Esophagus muscularis mucosa (tissue), 4 donors: ENCODE data around the gene VPS13D. TPM values are rescaled to one million over a fixed set of nuclear protein-coding genes. Genes with fewer than 3 reads are reported as not detected.

Source experiments
- DNase-seq: peaks from one replicate; pipeline ENCODE4 v3.0.0-alpha.2; 2017; ENCODE audit errors: extremely low spot score
- H3K27ac ChIP-seq, 4 donors: fragments of 200-600 bp; sonication (generic); replicated peaks in 1 of 4; 1 replicate in 3 of 4; 2 replicates in 1 of 4; pipeline ENCODE4 v1.5.1; 2016 to 2019; ENCODE audit warnings: mild to moderate bottlenecking in 1 of 4
- H3K27me3 ChIP-seq, 4 donors: fragments of 200-600 bp; sonication (generic); one replicate each; pipeline versions ENCODE4 v1.5.1 to v1.6.0; 2016 to 2019
- H3K36me3 ChIP-seq, 4 donors: fragments of 200-600 bp; sonication (generic); one replicate each; pipeline ENCODE4 v1.5.1; 2016 to 2019
- H3K4me1 ChIP-seq, 4 donors: fragments of 200-600 bp; sonication (generic); one replicate each; pipeline ENCODE4 v1.5.1; 2016 to 2019
- H3K4me3 ChIP-seq, 4 donors: fragments of 200-600 bp; sonication (generic); 1 replicate in 2 of 4; 2 replicates in 2 of 4; pipeline ENCODE4 v1.5.1; 2016 to 2019; ENCODE audit warnings: mild to moderate bottlenecking in 4 of 4, moderate library complexity in 1 of 4
- H3K9me3 ChIP-seq, 4 donors: fragments of 200-600 bp; sonication (generic); 1 replicate in 3 of 4; 2 replicates in 1 of 4; pipeline ENCODE4 v1.5.1; 2016 to 2019
- CTCF ChIP-seq, 3 experiments: fragments of 200-600 bp in 2 of 3; fragments of 450-650 bp in 1 of 3; sonication (generic) in 2 of 3; IDR thresholded peaks; one replicate each; pipeline ENCODE4 v1.5.1; 2017 to 2019; ENCODE audit warnings: antibody characterized with exemption in 3 of 3, mild to moderate bottlenecking in 2 of 3, moderate library complexity in 1 of 3
- EP300 ChIP-seq: sonication (generic); formaldehyde crosslinking; IDR thresholded peaks from one replicate; pipeline ENCODE4 v1.6.1; 2017; ENCODE audit warnings: antibody characterized with exemption
- POLR2A ChIP-seq: fragments of 450-650 bp; IDR thresholded peaks from one replicate; pipeline ENCODE4 v1.6.1; 2017; ENCODE audit warnings: antibody characterized with exemption, moderate library complexity, mild to moderate bottlenecking, low read depth
- POLR2AphosphoS5 ChIP-seq, 2 donors: sonication (generic); formaldehyde crosslinking; IDR thresholded peaks; one replicate each; pipeline ENCODE4 v1.6.1; 2017; ENCODE audit warnings: antibody characterized with exemption in 2 of 2
- WGBS: methylation state at CpG from one replicate; pipeline ENCODE4 v1.1.5; 2018; 5-methylcytosine and 5-hydroxymethylcytosine counted together
- intact Hi-C: fragments of 100-400 bp; cut with DNase I; formaldehyde crosslinking; loops from one replicate; pipeline ENCODE4 v1.15.1; 2023
- total RNA-seq, 4 donors: library from RNA; depleted of rRNA; stranded (reverse); fragments of >200 nt; gene quantifications; one replicate each; pipeline versions ENCODE4 v1.1.0 to v1.2.1, GENCODE V29; 2016

VPS13D gene
- total RNA-seq, 4 donors from 2014 or later, result 67.8 to 93.3 (median 85.4) TPM

GRCh38 chr1:12436817-12437599 lies 207.2 kb downstream of the VPS13D start:
- Histone ChIP-seq H3K27ac (peak overlapping the region in 3 of 4 donors; percentile 27 to 83 (median 68)), H3K4me3 (no peak overlapping the region), H3K27me3 (no peaks in the 10 kb centered on the region), H3K36me3 (peaks cover 0 to 16% (median 8%) of the 10 kb centered on the region in 4 donors), H3K9me3 (no peaks in the 10 kb centered on the region), H3K4me1 (peaks cover 63 to 80% (median 76%) of the 10 kb centered on the region in 4 donors)
- 95% methylated on average over 12 of the region's 12 CpGs for WGBS
- intact Hi-C loops, result no loop called here
- TF ChIP-seq POLR2AphosphoS5 (IDR thresholded peaks at IDR 0.05) (no peak), CTCF (IDR thresholded peaks at IDR 0.05) (no peak)
- DNase-seq, result no peak

DNA sequence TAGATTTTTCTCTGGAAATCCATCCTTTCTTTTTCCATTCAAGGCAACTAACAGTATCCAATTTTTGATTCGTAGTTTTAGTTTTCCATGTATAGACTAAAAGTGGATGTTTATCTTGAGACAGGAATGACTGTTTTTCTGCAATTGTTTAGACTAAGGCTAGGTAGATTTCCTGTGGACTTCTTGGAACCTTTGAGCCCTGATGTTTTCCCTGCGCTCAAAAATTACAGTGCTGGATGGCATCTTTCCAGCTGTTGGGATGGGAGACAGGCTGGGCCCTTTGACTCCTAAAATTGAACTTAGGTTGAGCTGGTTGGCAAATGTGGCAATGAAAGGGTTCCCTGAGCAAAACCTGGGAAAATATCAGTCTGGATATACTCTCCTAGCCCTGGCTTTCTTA lies 207.8 kb downstream of the VPS13D start:
- DNase-seq, result no peak
- Histone ChIP-seq H3K9me3 (no peaks in the 10 kb centered on the region), H3K4me1 (peaks cover 57 to 74% (median 70%) of the 10 kb centered on the region in 4 donors), H3K27ac (peak overlapping the region; percentile 58 to 83 (median 72)), H3K27me3 (no peaks in the 10 kb centered on the region), H3K36me3 (peaks cover 0 to 19% (median 9%) of the 10 kb centered on the region in 4 donors), H3K4me3 (no peak overlapping the region)
- WGBS, result 81% methylated on average over 2 of the region's 2 CpGs
- TF ChIP-seq POLR2A (no peak), POLR2AphosphoS5 (IDR thresholded peaks at IDR 0.05) (no peak), EP300 (no peak), CTCF (IDR thresholded peaks at IDR 0.05) (no peak)
- intact Hi-C loops, result no loop called here

GRCh38 chr1:12438349-12438924 lies 208.6 kb downstream of the VPS13D start:
- H3K27ac ChIP-seq, result peak overlapping the region; percentile 58 to 83 (median 72)
- no peak overlapping the region for H3K4me3 ChIP-seq
- no peak for TF ChIP-seq CTCF (IDR thresholded peaks at IDR 0.05)
- TF ChIP-seq EP300, result no peak
- TF ChIP-seq POLR2AphosphoS5 (IDR thresholded peaks at IDR 0.05), result no peak
- TF ChIP-seq POLR2A, result no peak
- peaks cover 49 to 66% (median 62%) of the 10 kb centered on the region in 4 donors for H3K4me1 ChIP-seq
- H3K27me3 ChIP-seq, result no peaks in the 10 kb centered on the region
- intact Hi-C loops, result no loop called here
- DNase-seq, result no peak
- 58% methylated on average over 7 of the region's 7 CpGs for WGBS
- no peaks in the 10 kb centered on the region for H3K9me3 ChIP-seq
- peaks cover 0 to 25% (median 12%) of the 10 kb centered on the region in 4 donors for H3K36me3 ChIP-seq

DNA sequence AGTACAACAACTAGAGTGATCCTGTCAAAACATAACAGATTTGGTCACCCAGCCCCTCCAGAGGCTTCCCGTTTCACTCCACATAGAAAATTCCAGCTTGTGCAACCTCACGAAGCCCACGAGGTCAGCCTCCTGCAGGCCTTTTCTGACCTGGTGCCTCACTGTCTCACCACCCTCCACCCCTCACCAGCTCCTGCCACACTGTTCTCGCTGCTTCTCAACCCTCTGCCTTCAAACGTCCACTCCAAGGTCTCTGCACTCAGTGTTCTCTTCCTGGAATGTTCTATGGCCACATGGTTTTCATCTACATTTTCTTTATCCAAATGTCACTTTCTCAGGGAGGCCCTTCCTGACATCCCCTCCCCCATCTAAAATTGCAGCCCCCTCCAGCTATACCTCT lies 209.2 kb downstream of the VPS13D start:
- Histone ChIP-seq H3K27ac (peak overlapping the region; percentile 58 to 83 (median 72)), H3K4me1 (peaks cover 42 to 60% (median 56%) of the 10 kb centered on the region in 4 donors), H3K4me3 (no peak overlapping the region), H3K36me3 (peaks cover 0 to 25% (median 12%) of the 10 kb centered on the region in 4 donors), H3K27me3 (no peaks in the 10 kb centered on the region), H3K9me3 (no peaks in the 10 kb centered on the region)
- TF ChIP-seq POLR2A (no peak), EP300 (no peak), CTCF (IDR thresholded peaks at IDR 0.05) (no peak), POLR2AphosphoS5 (IDR thresholded peaks at IDR 0.05) (peak; percentile 53 to 61)
- 61% methylated on average over 5 of the region's 5 CpGs for WGBS
- intact Hi-C loops, result no loop called here
- DNase-seq, result no peak
